Immature natural killer cell (primary cell): ENCODE data around the gene SST. TPM values are rescaled to one million over a fixed set of nuclear protein-coding genes. Genes with fewer than 3 reads are reported as not detected.
"Not testable (repeated sequence)": the region's sequence is repeated elsewhere in the genome, so short reads cannot be mapped to it uniquely, and the experiment has no call there.

Experiments used
- DNase-seq, 3 donors: peaks; one replicate each; pipeline ENCODE4 v3.0.0; 2022; ENCODE audit warnings: mixed read lengths in 1 of 3
- H3K27ac Mint-ChIP-seq, 6 donors: one replicate each; pipeline ENCODE4 v1.8.0; 2020; ENCODE audit warnings: mixed read lengths in 6 of 6, mild to moderate bottlenecking in 5 of 6, inconsistent platforms in 4 of 6, moderate library complexity in 3 of 6
- H3K27me3 Mint-ChIP-seq, 3 donors: one replicate each; pipeline ENCODE4 v1.8.0; 2020 to 2021; ENCODE audit warnings: low read depth in 3 of 3, mild to moderate bottlenecking in 3 of 3, mixed read lengths in 3 of 3, moderate library complexity in 3 of 3, inconsistent platforms in 1 of 3
- H3K36me3 Mint-ChIP-seq, 3 donors: one replicate each; pipeline ENCODE4 v1.8.0; 2020; ENCODE audit warnings: mixed read lengths in 3 of 3, inconsistent platforms in 2 of 3, mild to moderate bottlenecking in 2 of 3
- H3K4me1 Mint-ChIP-seq, 2 donors: one replicate each; pipeline ENCODE4 v1.8.0; 2020; ENCODE audit warnings: inconsistent platforms in 2 of 2, mild to moderate bottlenecking in 2 of 2, mixed read lengths in 2 of 2, moderate library complexity in 1 of 2
- H3K4me3 Mint-ChIP-seq, 5 donors: one replicate each; pipeline ENCODE4 v1.8.0; 2020; ENCODE audit warnings: mild to moderate bottlenecking in 5 of 5, mixed read lengths in 5 of 5, inconsistent platforms in 3 of 5, moderate library complexity in 3 of 5
- H3K9me3 Mint-ChIP-seq, 6 donors: one replicate each; pipeline ENCODE4 v1.8.0; 2020; ENCODE audit warnings: mild to moderate bottlenecking in 6 of 6, mixed read lengths in 6 of 6, inconsistent platforms in 4 of 6, moderate library complexity in 3 of 6
- polyA plus RNA-seq, 3 donors: library from polyadenylated mRNA; unstranded; fragments of 300-500 nt; fragmentation: Illumina TruSeq; gene quantifications; one replicate each; pipeline ENCODE4 v1.2.3, GENCODE V29; 2021

The SST gene
- polyA plus RNA-seq, 3 donors from 2014 or later, result not detected

- H3K9me3 Mint-ChIP-seq, result peaks cover 0 to 1% (median 0%) of the 10 kb centered on the region in 6 donors
- peaks cover 9 to 21% (median 11%) of the 10 kb centered on the region in 3 donors for H3K27me3 Mint-ChIP-seq
- no peak overlapping the region for H3K4me3 Mint-ChIP-seq
- H3K27ac Mint-ChIP-seq, result no peak overlapping the region
- no peaks in the 10 kb centered on the region for H3K36me3 Mint-ChIP-seq
- H3K4me1 Mint-ChIP-seq, result no peaks in the 10 kb centered on the region
- DNase-seq, result no peak
Measured at GRCh38 chr3:187667526-187667925, 2.7 kb downstream of the SST start.

- Mint-ChIP-seq H3K27me3 (peaks cover 7 to 24% (median 11%) of the 10 kb centered on the region in 3 donors), H3K4me1 (no peaks in the 10 kb centered on the region), H3K4me3 (no peak overlapping the region), H3K9me3 (peaks cover 0 to 1% (median 0%) of the 10 kb centered on the region in 6 donors), H3K36me3 (no peaks in the 10 kb centered on the region), H3K27ac (no peak overlapping the region)
- DNase-seq, result no peak
Measured at GRCh38 chr3:187665764-187666402, 4.3 kb downstream of the SST start.

DNA sequence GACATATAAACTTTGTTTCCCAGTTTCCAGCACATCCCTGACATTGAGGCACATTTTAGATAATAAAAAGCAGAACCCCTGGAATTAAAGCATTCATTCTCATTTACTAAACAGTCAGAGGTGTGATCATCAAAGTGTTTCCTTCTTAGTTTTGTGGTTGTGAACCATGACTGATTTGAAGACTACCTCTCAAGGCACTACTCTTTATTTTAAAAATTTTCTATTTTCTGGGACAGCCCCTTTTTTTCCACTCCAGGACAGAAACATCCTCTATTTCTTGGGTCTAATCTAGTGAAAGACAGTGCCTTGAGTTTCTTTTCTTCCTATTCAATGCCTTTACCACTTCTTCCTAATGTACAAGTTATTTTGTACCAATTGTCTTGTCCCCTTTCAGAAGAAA, 5.2 kb downstream of the SST start:
- DNase-seq, result no peak
- Mint-ChIP-seq H3K9me3 (no peaks in the 10 kb centered on the region), H3K4me1 (no peaks in the 10 kb centered on the region), H3K27me3 (peaks cover 4 to 24% (median 11%) of the 10 kb centered on the region in 3 donors), H3K4me3 (no peak overlapping the region), H3K36me3 (no peaks in the 10 kb centered on the region), H3K27ac (no peak overlapping the region)

GRCh38 chr3:187662848-187663409, 7.3 kb downstream of the SST start:
- H3K4me3 Mint-ChIP-seq, result no peak overlapping the region
- peaks cover 2 to 16% (median 6%) of the 10 kb centered on the region in 3 donors for H3K27me3 Mint-ChIP-seq
- no peaks in the 10 kb centered on the region for H3K4me1 Mint-ChIP-seq
- no peak for DNase-seq
- no peak overlapping the region for H3K27ac Mint-ChIP-seq
- no peaks in the 10 kb centered on the region for H3K36me3 Mint-ChIP-seq
- H3K9me3 Mint-ChIP-seq, result no peaks in the 10 kb centered on the region

DNA sequence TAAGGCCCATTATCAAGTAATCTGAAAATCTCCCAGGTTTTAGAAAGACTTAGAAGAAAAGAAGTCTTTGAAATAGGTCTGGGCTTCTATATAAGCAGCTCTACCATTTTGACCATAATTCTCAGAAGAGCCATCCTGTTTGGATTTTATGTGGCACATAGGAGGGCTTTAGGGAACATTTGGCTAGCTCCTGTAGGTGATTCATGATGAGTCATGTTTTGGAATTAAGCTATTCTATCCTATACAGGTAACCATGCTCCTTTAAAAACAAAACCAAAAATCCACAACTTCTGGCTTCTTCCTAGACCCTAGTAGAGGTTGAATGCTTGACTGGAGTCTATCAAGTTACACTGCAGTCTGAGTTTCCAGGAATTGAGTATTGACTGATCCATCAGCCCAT, 8.9 kb downstream of the SST start:
- peaks cover 0 to 15% (median 3%) of the 10 kb centered on the region in 3 donors for H3K27me3 Mint-ChIP-seq
- no peaks in the 10 kb centered on the region for H3K36me3 Mint-ChIP-seq
- no peaks in the 10 kb centered on the region for H3K9me3 Mint-ChIP-seq
- no peak overlapping the region for H3K4me3 Mint-ChIP-seq
- no peak overlapping the region for H3K27ac Mint-ChIP-seq
- no peak for DNase-seq
- no peaks in the 10 kb centered on the region for H3K4me1 Mint-ChIP-seq

DNA sequence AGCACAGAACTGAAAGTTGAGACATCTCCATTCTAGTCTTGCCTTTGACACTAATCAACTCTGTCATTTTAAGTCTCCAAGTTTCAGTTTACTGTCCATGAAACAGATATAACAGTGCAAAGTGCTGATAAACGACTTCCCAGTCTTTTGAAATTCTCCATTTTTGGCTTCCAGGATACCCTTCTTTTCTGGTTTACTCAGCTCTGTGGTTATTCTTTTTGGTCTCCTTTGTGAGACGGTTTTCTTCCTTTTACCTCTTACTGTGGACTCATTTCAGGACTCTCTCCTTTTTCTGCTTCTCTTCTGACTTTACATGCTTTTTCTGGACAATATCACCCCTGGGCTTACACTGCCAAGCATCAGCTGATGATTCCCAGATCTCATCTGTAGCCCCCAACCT, 18.9 kb downstream of the SST start:
- H3K27ac Mint-ChIP-seq, result no peak overlapping the region
- no peaks in the 10 kb centered on the region for H3K4me1 Mint-ChIP-seq
- peaks cover 0 to 3% (median 0%) of the 10 kb centered on the region in 6 donors for H3K9me3 Mint-ChIP-seq
- peaks cover 7 to 19% (median 9%) of the 10 kb centered on the region in 3 donors for H3K27me3 Mint-ChIP-seq
- DNase-seq, result no peak
- H3K4me3 Mint-ChIP-seq, result no peak overlapping the region
- H3K36me3 Mint-ChIP-seq, result no peaks in the 10 kb centered on the region

DNA sequence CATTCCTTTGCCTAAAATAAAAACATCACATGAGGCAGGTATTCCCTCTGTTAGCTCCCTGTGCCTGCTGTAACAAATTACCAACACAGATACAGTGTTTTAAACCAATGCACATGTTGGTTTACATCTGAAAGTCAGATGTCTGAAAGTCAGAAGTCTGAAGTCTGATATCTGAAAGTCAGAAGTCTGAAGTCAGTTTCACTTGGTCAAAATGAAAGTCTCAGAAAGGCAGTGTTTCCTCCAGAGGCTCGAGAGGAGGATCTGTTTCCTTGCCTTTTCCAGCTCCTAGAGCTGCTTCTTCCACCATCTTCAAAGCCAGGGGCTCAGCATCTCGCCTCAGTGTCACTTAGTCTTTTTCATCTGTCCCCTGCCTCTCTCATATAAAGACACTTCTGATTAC, 22.0 kb downstream of the SST start:
- H3K27me3 Mint-ChIP-seq, result peaks cover 7 to 21% (median 8%) of the 10 kb centered on the region in 3 donors
- peaks cover 0 to 3% (median 0%) of the 10 kb centered on the region in 6 donors for H3K9me3 Mint-ChIP-seq
- no peaks in the 10 kb centered on the region for H3K36me3 Mint-ChIP-seq
- DNase-seq, result no peak
- H3K4me3 Mint-ChIP-seq, result no peak overlapping the region
- no peaks in the 10 kb centered on the region for H3K4me1 Mint-ChIP-seq
- no peak overlapping the region for H3K27ac Mint-ChIP-seq

GRCh38 chr3:187646906-187647660, 23.1 kb downstream of the SST start:
- peaks cover 6 to 16% (median 6%) of the 10 kb centered on the region in 3 donors for H3K27me3 Mint-ChIP-seq
- no peaks in the 10 kb centered on the region for H3K36me3 Mint-ChIP-seq
- H3K9me3 Mint-ChIP-seq, result peaks cover 0 to 1% (median 0%) of the 10 kb centered on the region in 6 donors
- no peak for DNase-seq
- H3K27ac Mint-ChIP-seq, result no peak overlapping the region
- H3K4me1 Mint-ChIP-seq, result no peaks in the 10 kb centered on the region
- H3K4me3 Mint-ChIP-seq, result no peak overlapping the region

DNA sequence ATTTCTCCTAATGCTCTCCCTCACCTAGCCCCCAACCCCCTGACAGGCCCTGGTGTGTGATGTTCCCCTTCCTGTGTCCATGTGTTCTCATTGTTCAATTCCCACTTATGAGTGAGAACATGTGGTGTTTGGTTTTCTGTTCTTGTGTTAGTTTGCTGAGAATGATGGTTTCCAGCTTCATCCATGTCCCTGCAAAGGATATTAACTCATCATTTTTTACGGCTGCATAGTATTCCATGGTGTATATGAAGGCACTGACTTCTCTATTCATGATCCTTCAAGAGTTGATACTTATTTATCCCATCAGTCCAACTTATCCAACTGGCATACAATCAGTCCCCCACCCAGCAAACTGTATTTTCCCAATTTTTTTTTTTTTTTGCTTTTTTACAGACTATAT, 24.8 kb downstream of the SST start:
- not testable (repeated sequence) for H3K36me3 Mint-ChIP-seq
- peaks cover 1 to 13% (median 4%) of the 10 kb centered on the region in 3 donors for H3K27me3 Mint-ChIP-seq

DNA sequence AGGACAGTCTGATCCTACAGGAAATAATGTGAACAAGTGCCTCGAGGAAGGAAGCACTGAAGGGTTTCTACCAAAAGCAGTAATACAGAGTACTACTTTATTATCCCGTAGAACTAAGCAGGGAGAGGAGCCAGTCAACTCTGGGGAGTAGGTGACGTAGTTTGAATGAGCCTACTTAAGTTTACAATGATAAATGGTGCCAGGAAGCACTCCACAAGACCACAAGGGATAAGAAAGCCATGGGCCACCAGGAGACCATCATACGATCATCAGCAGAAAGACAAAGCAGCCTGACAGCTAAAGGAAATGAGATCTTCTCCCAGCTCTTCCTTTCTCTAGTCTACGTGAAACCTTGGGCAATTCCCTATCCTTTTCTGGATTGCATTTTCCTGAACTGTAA, 27.3 kb downstream of the SST start:
- Mint-ChIP-seq H3K9me3 (no peaks in the 10 kb centered on the region), H3K4me3 (no peak overlapping the region), H3K4me1 (no peaks in the 10 kb centered on the region), H3K36me3 (no peaks in the 10 kb centered on the region), H3K27me3 (peaks cover 1 to 17% (median 2%) of the 10 kb centered on the region in 3 donors), H3K27ac (no peak overlapping the region)
- DNase-seq, result no peak

More for the DNA sequence above, 24.8 kb downstream of the SST start:
- H3K4me1 Mint-ChIP-seq, H3K27ac Mint-ChIP-seq, DNase-seq, H3K9me3 Mint-ChIP-seq, H3K4me3 Mint-ChIP-seq: not testable (repeated sequence)

GRCh38 chr3:187641320-187642016, 28.7 kb downstream of the SST start:
- no peak overlapping the region for H3K4me3 Mint-ChIP-seq
- no peaks in the 10 kb centered on the region for H3K36me3 Mint-ChIP-seq
- no peaks in the 10 kb centered on the region for H3K9me3 Mint-ChIP-seq
- no peaks in the 10 kb centered on the region for H3K4me1 Mint-ChIP-seq
- peaks cover 0 to 11% (median 2%) of the 10 kb centered on the region in 3 donors for H3K27me3 Mint-ChIP-seq
- no peak for DNase-seq
- no peak overlapping the region for H3K27ac Mint-ChIP-seq

DNA sequence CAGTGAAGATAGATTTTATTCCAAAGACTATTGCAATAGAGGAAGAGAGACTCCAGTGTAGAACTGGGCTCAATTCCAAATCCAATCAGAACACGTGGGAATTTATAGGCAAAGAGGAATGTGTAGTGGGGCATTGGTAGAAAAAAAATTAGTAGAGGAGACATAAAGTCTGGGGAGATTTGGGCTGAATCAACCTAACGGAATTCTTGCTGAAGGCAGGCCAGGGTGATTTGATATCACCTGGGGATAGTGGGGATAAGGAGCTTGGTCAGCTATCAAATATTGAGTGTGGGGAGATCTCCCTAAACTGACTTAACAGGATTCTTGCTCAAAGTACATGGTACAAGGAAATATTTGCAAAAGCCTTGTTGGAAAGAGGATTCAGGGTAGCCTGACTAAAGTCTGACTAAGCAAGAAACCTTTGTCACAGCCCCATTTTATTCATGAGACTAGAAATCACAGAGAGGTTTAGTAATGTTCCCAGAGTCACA, 29.6 kb downstream of the SST start:
- H3K4me3 Mint-ChIP-seq, result no peak overlapping the region
- H3K36me3 Mint-ChIP-seq, result no peaks in the 10 kb centered on the region
- no peak overlapping the region for H3K27ac Mint-ChIP-seq
- H3K4me1 Mint-ChIP-seq, result no peaks in the 10 kb centered on the region
- no peaks in the 10 kb centered on the region for H3K9me3 Mint-ChIP-seq
- DNase-seq, result no peak
- peaks cover 0 to 12% (median 4%) of the 10 kb centered on the region in 3 donors for H3K27me3 Mint-ChIP-seq

GRCh38 chr3:187639927-187640568, 30.1 kb downstream of the SST start:
- Mint-ChIP-seq H3K36me3 (peaks cover 0 to 2% (median 0%) of the 10 kb centered on the region in 3 donors), H3K27me3 (peaks cover 0 to 12% (median 5%) of the 10 kb centered on the region in 3 donors), H3K4me3 (no peak overlapping the region), H3K27ac (no peak overlapping the region), H3K4me1 (no peaks in the 10 kb centered on the region), H3K9me3 (peaks cover 0 to 4% (median 2%) of the 10 kb centered on the region in 6 donors)
- no peak for DNase-seq
